SJSA1 (cell line): ENCODE measurements around the gene RPL9. TPM values are rescaled to one million over a fixed set of nuclear protein-coding genes. Genes with fewer than 3 reads are reported as not detected.
"Not testable (repeated sequence)": the region's sequence is repeated elsewhere in the genome, so short reads cannot be mapped to it uniquely, and the experiment has no call there.

Source experiments
- DNase-seq, 2 experiments: peaks; one replicate each; pipeline ENCODE4 v3.0.0-alpha.2; 2015 to 2020; ENCODE audit warnings: low spot score in 2 of 2, low read depth in 1 of 2
- H3K27ac ChIP-seq: fragments of 250-450 bp; sonication (Bioruptor Pico); 2 replicates; pipeline ENCODE4 v1.5.1; 2020; ENCODE audit warnings: mild to moderate bottlenecking, moderate library complexity
- H3K27me3 ChIP-seq: fragments of 250-450 bp; sonication (Bioruptor Pico); replicated peaks from 2 replicates; pipeline ENCODE4 v1.5.1; 2020; ENCODE audit warnings: mild to moderate bottlenecking, moderate library complexity
- H3K36me3 ChIP-seq: fragments of 250-450 bp; sonication (Bioruptor Pico); 2 replicates; pipeline ENCODE4 v1.5.1; 2020; ENCODE audit warnings: mild to moderate bottlenecking
- H3K4me1 ChIP-seq: fragments of 250-450 bp; sonication (Bioruptor Pico); replicated peaks from 2 replicates; pipeline ENCODE4 v1.6.1; 2021; ENCODE audit warnings: mild to moderate bottlenecking
- H3K4me3 ChIP-seq: fragments of 250-450 bp; sonication (Bioruptor Pico); 2 replicates; pipeline ENCODE4 v1.5.1; 2020; ENCODE audit warnings: mild to moderate bottlenecking
- H3K9me3 ChIP-seq: fragments of 250-450 bp; sonication (Bioruptor Pico); replicated peaks from 2 replicates; pipeline ENCODE4 v1.5.1; 2020; ENCODE audit warnings: mild to moderate bottlenecking
- total RNA-seq: library from RNA; depleted of rRNA; stranded (reverse); fragments of >200 nt; shearing (Covaris generic); gene quantifications from 2 replicates; pipeline ENCODE4 v1.2.3, GENCODE V29; 2014; rRNA removed

Gene RPL9
- total RNA-seq, 1 experiment from 2014 or later, result 1,737 TPM

DNA sequence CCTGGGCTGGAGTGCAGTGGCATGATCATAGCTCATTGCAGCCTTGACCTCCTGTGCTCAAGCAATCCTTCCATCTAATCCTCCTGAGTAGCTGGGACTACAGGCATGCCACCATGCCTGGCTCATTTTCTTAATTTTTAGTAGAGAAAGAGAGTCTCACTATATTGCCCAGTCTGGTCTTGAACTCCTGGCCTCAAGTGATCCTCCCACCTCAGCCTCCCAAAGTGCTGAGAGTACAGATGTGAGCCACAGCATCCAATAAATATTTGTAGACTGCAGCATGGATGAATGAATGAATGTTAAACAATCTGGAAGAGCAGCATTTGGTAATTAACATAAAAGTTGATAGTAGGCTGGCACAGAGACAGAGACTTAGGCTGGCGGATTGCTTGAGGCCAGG lies 32.0 kb downstream of the RPL9 start:
- DNase-seq, result no peak
- no peak overlapping the region for H3K27ac ChIP-seq
- no peaks in the 10 kb centered on the region for H3K9me3 ChIP-seq
- no peak overlapping the region for H3K4me3 ChIP-seq
- H3K27me3 ChIP-seq, result no peaks in the 10 kb centered on the region
- no peaks in the 10 kb centered on the region for H3K36me3 ChIP-seq
- H3K4me1 ChIP-seq, result no peaks in the 10 kb centered on the region

DNA sequence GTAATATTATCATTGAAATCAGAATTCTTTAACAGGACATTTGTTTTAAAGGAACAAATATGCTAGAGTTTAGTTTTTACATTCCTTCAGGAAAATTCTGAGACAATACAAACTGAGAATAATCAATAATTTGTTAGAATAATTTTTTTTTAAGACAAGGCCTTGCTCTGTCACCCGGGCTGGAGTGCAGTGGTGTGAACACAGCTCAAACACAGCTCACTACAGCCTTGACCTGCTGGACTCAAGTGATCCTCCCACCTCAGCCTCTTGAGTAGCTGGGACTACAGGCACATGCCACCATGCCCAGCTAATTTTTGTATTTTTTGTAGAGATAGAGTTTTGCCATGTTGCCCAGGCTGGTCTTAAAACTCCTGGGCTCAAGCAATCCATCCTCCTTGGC lies 33.4 kb downstream of the RPL9 start:
- H3K4me1 ChIP-seq, DNase-seq, H3K9me3 ChIP-seq, H3K4me3 ChIP-seq, H3K36me3 ChIP-seq, H3K27ac ChIP-seq, H3K27me3 ChIP-seq: not testable (repeated sequence)

DNA sequence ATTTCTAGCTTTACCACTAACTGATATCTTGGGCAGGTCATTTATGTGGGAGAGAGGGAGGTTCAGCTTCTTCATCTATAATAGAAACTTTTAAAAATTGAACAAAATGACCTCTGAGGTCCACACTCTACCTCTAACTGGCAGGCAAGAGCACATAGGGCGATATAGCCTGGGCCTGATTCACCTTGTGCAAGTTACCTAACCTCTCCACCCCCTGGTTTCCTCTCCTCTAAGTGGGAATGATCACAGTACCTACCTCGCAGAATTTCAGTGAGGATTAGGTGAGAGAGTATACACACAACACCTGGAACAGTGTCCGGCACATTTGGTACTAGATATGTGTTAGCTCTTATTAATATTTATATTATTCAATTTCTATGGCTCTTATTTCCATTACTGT lies 36.5 kb downstream of the RPL9 start:
- Histone ChIP-seq H3K27ac (no peak overlapping the region), H3K4me1 (no peaks in the 10 kb centered on the region), H3K27me3 (no peaks in the 10 kb centered on the region), H3K4me3 (no peak overlapping the region), H3K36me3 (no peaks in the 10 kb centered on the region), H3K9me3 (no peaks in the 10 kb centered on the region)
- DNase-seq, result no peak

DNA sequence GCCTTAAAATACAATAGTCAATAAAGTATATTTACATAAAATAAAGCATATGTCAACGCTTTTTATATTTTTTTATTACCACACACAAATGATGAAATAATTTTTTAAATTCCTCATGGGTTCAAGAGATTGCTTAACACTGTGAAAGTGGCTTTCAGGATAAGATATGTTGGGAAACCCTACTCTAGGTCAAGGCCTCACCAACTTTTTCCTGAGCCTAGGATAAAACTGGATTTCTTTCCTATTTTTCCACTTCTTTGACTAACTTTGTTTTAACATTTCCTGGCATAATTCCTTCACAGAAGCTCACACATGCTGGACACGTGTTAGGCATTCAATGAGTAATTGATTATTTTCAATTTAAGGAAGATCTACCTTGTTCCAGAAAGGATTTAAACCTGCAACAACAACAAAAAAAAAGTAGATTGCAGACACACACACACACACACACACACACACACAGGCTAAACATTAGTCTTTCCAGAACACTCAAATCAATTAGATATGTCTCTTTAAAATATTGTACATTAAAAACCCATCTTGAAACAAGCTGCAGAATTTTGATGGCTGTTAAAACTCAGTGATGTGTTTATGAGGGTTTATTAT lies 42.9 kb downstream of the RPL9 start:
- no peaks in the 10 kb centered on the region for H3K36me3 ChIP-seq
- no peak overlapping the region for H3K4me3 ChIP-seq
- no peaks in the 10 kb centered on the region for H3K27me3 ChIP-seq
- H3K27ac ChIP-seq, result no peak overlapping the region
- no peaks in the 10 kb centered on the region for H3K9me3 ChIP-seq
- no peaks in the 10 kb centered on the region for H3K4me1 ChIP-seq
- DNase-seq, result no peak

DNA sequence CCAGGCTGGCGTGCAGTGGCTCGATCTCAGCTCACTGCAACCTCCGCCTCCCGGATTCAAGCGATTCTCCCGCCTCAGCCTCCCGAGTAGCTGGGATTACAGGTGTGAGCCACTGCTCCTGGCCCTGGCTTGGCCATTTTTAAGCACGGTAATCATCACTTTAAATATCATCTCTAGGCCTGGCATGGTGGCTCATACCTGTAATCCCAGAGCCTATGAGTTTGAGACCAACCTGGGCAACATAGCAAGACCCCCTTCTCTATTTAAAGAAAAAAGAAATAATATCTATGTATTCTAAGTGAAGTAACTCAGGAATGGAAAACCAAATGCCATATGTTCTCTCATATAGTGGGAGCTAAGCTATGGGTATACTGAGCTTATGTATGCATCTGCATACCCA lies 47.2 kb downstream of the RPL9 start:
- not testable (repeated sequence) for H3K4me3 ChIP-seq, H3K27ac ChIP-seq, DNase-seq, H3K9me3 ChIP-seq, H3K36me3 ChIP-seq, H3K27me3 ChIP-seq, H3K4me1 ChIP-seq

DNA sequence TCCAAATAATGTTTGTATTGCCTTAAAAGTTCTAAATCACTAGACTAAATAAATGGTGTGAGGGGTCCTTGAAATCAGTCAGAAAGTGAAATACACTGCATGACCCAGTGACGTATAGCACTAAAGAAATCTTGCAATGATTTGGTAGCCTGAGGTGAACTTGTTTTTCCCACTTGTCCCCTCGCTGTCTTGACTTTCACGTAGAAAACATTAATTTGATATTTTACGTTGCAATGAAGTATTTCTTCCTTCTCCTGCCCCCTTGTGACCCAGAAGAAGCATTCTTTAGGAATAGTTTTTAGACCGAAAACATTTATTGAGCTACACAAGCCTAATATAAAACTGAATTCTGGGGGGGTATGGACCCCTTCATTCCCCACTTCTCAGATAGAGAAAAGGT lies 48.3 kb downstream of the RPL9 start:
- H3K4me3 ChIP-seq, result no peak overlapping the region

DNA sequence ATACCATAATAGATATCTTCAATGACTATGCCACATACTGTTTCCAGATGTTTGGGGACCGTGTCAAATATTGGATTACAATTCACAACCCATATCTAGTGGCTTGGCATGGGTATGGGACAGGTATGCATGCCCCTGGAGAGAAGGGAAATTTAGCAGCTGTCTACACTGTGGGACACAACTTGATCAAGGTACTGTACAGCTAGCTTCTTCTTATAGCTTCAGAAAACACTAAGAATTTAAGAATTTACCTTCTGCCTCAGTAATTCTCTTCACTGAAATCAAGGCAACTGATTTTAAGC lies 51.2 kb downstream of the RPL9 start:
- Histone ChIP-seq H3K27me3 (no peaks in the 10 kb centered on the region), H3K4me3 (no peak overlapping the region)
- DNase-seq, result no peak

More for the DNA sequence above, 48.3 kb downstream of the RPL9 start:
- Histone ChIP-seq H3K27ac (no peak overlapping the region), H3K36me3 (no peaks in the 10 kb centered on the region), H3K27me3 (no peaks in the 10 kb centered on the region), H3K9me3 (no peaks in the 10 kb centered on the region), H3K4me1 (no peaks in the 10 kb centered on the region)
- no peak for DNase-seq

DNA sequence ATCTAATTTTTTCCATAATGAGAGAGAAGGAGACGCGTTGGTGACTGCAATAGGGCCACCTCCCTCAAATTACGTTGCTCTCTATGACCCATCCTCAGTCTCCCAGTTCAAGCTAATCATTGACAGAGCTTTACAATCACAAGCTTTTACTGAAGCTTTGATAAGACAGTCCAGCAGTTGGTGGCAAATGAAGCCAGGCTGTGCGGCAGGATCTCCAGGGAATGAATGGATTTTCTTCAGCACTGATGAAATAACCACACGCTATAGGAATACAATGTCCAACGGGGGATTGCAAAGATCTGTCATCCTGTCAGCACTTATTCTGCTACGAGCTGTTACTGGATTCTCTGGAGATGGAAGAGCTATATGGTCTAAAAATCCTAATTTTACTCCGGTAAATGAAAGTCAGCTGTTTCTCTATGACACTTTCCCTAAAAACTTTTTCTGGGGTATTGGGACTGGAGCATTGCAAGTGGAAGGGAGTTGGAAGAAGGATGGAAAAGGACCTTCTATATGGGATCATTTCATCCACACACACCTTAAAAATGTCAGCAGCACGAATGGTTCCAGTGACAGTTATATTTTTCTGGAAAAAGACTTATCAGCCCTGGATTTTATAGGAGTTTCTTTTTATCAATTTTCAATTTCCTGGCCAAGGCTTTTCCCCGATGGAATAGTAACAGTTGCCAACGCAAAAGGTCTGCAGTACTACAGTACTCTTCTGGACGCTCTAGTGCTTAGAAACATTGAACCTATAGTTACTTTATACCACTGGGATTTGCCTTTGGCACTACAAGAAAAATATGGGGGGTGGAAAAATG lies 51.7 kb downstream of the RPL9 start, which contains the start of gene KLB:
Gene KLB, plus strand, starts transcription at position 168 of the 821 bp plus-strand sequence. Its CDS starts 20 bp downstream, at position 188.
- no peaks in the 10 kb centered on the region for H3K9me3 ChIP-seq
- DNase-seq, result no peak
- H3K4me3 ChIP-seq, result no peak within 1 kb of the TSS
- no peaks in the 10 kb centered on the region for H3K4me1 ChIP-seq
- H3K36me3 ChIP-seq, result no peaks in the 10 kb centered on the region
- no peaks in the 10 kb centered on the region for H3K27me3 ChIP-seq
- H3K27ac ChIP-seq, result no peak within 1 kb of the TSS

More for the DNA sequence above, 51.2 kb downstream of the RPL9 start:
- Histone ChIP-seq H3K9me3 (no peaks in the 10 kb centered on the region), H3K36me3 (no peaks in the 10 kb centered on the region), H3K27ac (no peak overlapping the region), H3K4me1 (no peaks in the 10 kb centered on the region)

Other genes starting within 250 kb of the RPL9 start
- gene RFC1, start 92.6 kb downstream of the RPL9 start, total RNA-seq, result 51.5 and 57.9 TPM in 2 replicates
- not detected in 2 replicates for gene KLB, start 52.0 kb downstream of the RPL9 start, total RNA-seq
- gene LIAS, start 134 bp upstream of the RPL9 start, total RNA-seq, result 4.8 and 8.2 TPM in 2 replicates
- 18.2 and 27.4 TPM in 2 replicates for gene UGDH, start 68.5 kb upstream of the RPL9 start, total RNA-seq
- 12.6 and 16.1 TPM in 2 replicates for gene SMIM14, start 179.9 kb upstream of the RPL9 start, total RNA-seq
- 13.3 and 16.8 TPM in 2 replicates for gene UBE2K, start 239.2 kb upstream of the RPL9 start, total RNA-seq